SU-DHL-6 (cell line): ENCODE measurements around the gene CCDC63.

Experiments
- H2AFZ ChIP-seq: fragments of 200-600 bp; sonication (generic); 2 replicates; pipeline ENCODE4 v1.6.1; 2014; ENCODE audit warnings: low read depth, mild to moderate bottlenecking, moderate library complexity, mixed read lengths, antibody characterized with exemption, low read length; ENCODE audit not compliant: severe bottlenecking
- H3F3A ChIP-seq: fragments of 200-600 bp; shearing (Covaris generic); 2 replicates; pipeline ENCODE4 v1.6.0; 2016; ENCODE audit warnings: antibody characterized with exemption, mild to moderate bottlenecking; ENCODE audit not compliant: insufficient read depth
- H3K27ac ChIP-seq: fragments of 200-600 bp; sonication (generic); 2 replicates; pipeline ENCODE4 v1.5.1; 2016; ENCODE audit warnings: low read depth, mild to moderate bottlenecking, low read length, moderate library complexity, mixed read lengths
- H3K27me3 ChIP-seq: fragments of 200-600 bp; sonication (generic), shearing (Covaris generic); 2 replicates; pipeline ENCODE4 v1.6.0; 2014; ENCODE audit warnings: mild to moderate bottlenecking, low read length
- H3K36me3 ChIP-seq: fragments of 200-600 bp; sonication (generic); 2 replicates; pipeline ENCODE4 v1.6.1; 2014; ENCODE audit warnings: mild to moderate bottlenecking, low read length, mixed read lengths
- H3K4me2 ChIP-seq: fragments of 300-600, 200-600 bp; shearing (Covaris generic), sonication (generic); 2 replicates; pipeline ENCODE4 v1.6.0; 2014; ENCODE audit warnings: low read length, low read depth, mild to moderate bottlenecking; ENCODE audit not compliant: poor library complexity, severe bottlenecking
- H3K4me3 ChIP-seq: fragments of 200-600 bp; sonication (generic); 2 replicates; pipeline ENCODE4 v1.5.1; 2014; ENCODE audit warnings: antibody characterized with exemption, low read length, mild to moderate bottlenecking, mixed read lengths; ENCODE audit not compliant: insufficient read depth, poor library complexity, severe bottlenecking
- H3K79me2 ChIP-seq: fragments of 200-600 bp; sonication (generic); 2 replicates; pipeline ENCODE4 v1.6.1; 2014; ENCODE audit warnings: mild to moderate bottlenecking, low read length, moderate library complexity; ENCODE audit not compliant: insufficient read depth
- H3K9ac ChIP-seq: fragments of 200-600 bp; sonication (generic); 2 replicates; pipeline ENCODE4 v1.7.0; 2014; ENCODE audit warnings: mild to moderate bottlenecking, low read length
- H3K9me2 ChIP-seq: fragments of 200-600 bp; sonication (generic); replicated peaks from 2 replicates; pipeline ENCODE4 v1.6.1; 2014; ENCODE audit warnings: low read length; ENCODE audit not compliant: insufficient read depth
- H3K9me3 ChIP-seq: fragments of 200-600 bp; sonication (generic); 2 replicates; pipeline ENCODE4 v1.6.1; 2014; ENCODE audit warnings: low read length, mixed read lengths; ENCODE audit not compliant: insufficient read depth
- H4K20me1 ChIP-seq: fragments of 200-600 bp; sonication (generic); 2 replicates; pipeline ENCODE4 v1.6.1; 2014; ENCODE audit warnings: low read depth, mild to moderate bottlenecking, antibody characterized with exemption, low read length, moderate library complexity, mixed read lengths
- EZH2phosphoT487 ChIP-seq: fragments of 200-600 bp; sonication (generic), shearing (Covaris generic); conservative IDR thresholded peaks from 2 replicates; pipeline ENCODE4 v1.6.1; 2018; ENCODE audit warnings: mild to moderate bottlenecking, antibody characterized with exemption, low read length, moderate library complexity, mixed read lengths
- TF ChIP-seq, protein P1 (sequence below): fragments of 200-600 bp; sonication (generic); IDR thresholded peaks from one replicate; pipeline ENCODE4 v1.5.1; 2017; ENCODE audit warnings: antibody characterized with exemption, mild to moderate bottlenecking, low read length, moderate library complexity; ENCODE audit not compliant: insufficient read depth, poor library complexity, severe bottlenecking

CCDC63 gene

DNA sequence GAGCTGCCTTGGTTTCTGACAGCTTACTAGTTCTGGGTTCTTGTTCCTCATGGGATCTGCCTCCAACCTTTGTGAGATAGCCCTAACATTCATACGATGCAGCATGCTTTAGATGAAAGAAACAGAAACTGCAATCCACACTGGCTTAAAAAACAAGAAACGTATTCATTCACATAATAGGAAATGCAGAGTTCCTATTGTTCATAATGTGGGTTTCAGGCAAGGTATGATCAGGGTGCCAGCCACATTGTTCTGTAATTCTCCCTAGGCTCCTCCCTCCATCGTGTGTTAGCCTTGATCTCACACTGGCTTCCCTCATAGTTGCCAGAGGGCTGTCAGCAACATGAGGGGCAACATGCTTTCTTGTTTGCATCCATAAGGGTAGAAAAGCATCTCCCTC lies 2.7 kb upstream of the CCDC63 start:
- no peaks in the 10 kb centered on the region for H3K79me2 ChIP-seq
- no peak overlapping the region for H2AFZ ChIP-seq
- H3K9me3 ChIP-seq: no peaks in the 10 kb centered on the region
- H3K9ac ChIP-seq: no peak overlapping the region
- H3K4me2 ChIP-seq: no peak overlapping the region
- H3K9me2 ChIP-seq: no peaks in the 10 kb centered on the region
- H3K27me3 ChIP-seq: no peaks in the 10 kb centered on the region
- TF ChIP-seq EZH2phosphoT487: no peak
- TF ChIP-seq, protein P1, sequence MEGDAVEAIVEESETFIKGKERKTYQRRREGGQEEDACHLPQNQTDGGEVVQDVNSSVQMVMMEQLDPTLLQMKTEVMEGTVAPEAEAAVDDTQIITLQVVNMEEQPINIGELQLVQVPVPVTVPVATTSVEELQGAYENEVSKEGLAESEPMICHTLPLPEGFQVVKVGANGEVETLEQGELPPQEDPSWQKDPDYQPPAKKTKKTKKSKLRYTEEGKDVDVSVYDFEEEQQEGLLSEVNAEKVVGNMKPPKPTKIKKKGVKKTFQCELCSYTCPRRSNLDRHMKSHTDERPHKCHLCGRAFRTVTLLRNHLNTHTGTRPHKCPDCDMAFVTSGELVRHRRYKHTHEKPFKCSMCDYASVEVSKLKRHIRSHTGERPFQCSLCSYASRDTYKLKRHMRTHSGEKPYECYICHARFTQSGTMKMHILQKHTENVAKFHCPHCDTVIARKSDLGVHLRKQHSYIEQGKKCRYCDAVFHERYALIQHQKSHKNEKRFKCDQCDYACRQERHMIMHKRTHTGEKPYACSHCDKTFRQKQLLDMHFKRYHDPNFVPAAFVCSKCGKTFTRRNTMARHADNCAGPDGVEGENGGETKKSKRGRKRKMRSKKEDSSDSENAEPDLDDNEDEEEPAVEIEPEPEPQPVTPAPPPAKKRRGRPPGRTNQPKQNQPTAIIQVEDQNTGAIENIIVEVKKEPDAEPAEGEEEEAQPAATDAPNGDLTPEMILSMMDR: no peak
- H3K4me3 ChIP-seq: no peak overlapping the region
- no peaks in the 10 kb centered on the region for H3F3A ChIP-seq
- H3K27ac ChIP-seq: no peak overlapping the region
- no peaks in the 10 kb centered on the region for H3K36me3 ChIP-seq
- no peaks in the 10 kb centered on the region for H4K20me1 ChIP-seq

DNA sequence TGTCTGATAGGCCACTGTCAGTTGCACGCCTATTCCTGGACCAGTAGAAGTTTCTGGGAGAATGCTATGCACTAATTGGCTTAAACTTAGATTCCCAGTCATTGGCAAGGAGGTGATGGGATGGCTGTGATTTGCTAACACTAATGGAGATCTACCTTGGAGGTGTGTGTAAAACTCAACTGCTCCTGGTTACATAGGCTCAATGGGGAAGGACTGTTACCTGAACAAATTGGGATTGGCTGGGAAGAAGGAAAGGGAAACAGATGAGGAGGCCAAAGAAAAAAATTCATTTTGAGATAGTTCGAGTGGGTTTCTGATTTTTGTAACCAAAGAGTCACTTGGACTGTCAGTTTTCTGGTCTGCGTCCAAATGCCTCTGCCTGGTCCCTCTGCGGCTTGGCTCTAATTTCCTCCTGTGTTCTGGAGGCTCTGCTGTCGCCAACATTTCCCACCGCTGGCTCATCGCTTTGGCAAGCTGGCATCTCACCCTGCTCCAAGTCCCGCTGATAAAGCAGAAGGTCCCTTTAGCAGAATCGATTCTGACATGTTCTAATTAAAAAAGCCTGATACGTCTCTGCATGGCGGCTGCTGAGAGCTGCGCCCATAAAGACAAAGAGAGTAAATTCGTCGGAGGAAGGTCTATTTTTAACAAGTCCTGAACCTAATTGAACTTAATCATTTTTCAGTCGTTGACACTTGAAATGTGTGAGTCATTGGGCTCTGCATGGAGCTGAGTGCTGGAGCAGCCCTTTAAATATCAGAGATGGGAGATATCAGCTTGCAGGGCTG lies 2.0 kb upstream of the CCDC63 start:
- Histone ChIP-seq H3F3A (no peaks in the 10 kb centered on the region), H3K27ac (no peak overlapping the region), H3K79me2 (no peaks in the 10 kb centered on the region), H2AFZ (no peak overlapping the region), H3K9me2 (no peaks in the 10 kb centered on the region), H3K9ac (no peak overlapping the region), H3K27me3 (no peaks in the 10 kb centered on the region), H3K9me3 (no peaks in the 10 kb centered on the region), H4K20me1 (no peaks in the 10 kb centered on the region), H3K4me2 (no peak overlapping the region), H3K4me3 (no peak overlapping the region), H3K36me3 (no peaks in the 10 kb centered on the region)
- TF ChIP-seq, protein P1: no peak
- no peak for TF ChIP-seq EZH2phosphoT487

GRCh38 chr12:110845339-110845682 lies 1.5 kb upstream of the CCDC63 start:
- Histone ChIP-seq H3F3A (no peaks in the 10 kb centered on the region), H3K27me3 (no peaks in the 10 kb centered on the region), H4K20me1 (no peaks in the 10 kb centered on the region), H3K79me2 (no peaks in the 10 kb centered on the region), H3K9ac (no peak overlapping the region), H3K27ac (no peak overlapping the region), H3K4me3 (no peak overlapping the region), H3K36me3 (no peaks in the 10 kb centered on the region), H3K9me3 (no peaks in the 10 kb centered on the region), H3K4me2 (no peak overlapping the region), H2AFZ (no peak overlapping the region), H3K9me2 (no peaks in the 10 kb centered on the region)
- TF ChIP-seq EZH2phosphoT487: no peak
- TF ChIP-seq, protein P1: no peak
